MM.1S (cell line): ENCODE results near the gene COLGALT1.

Source experiments
- CTCF ChIP-seq: fragments of 300-600 bp; sonication (generic); IDR thresholded peaks from 2 replicates; pipeline ENCODE4 v1.5.1; 2016; ENCODE audit warnings: antibody characterized with exemption, low read length, mixed read lengths
- EZH2 ChIP-seq: fragments of 300-600 bp; sonication (generic); optimal IDR thresholded peaks from 2 replicates; pipeline ENCODE3; 2017; ENCODE audit warnings: low read depth, mild to moderate bottlenecking, antibody characterized with exemption, low read length, mixed read lengths
- EZH2phosphoT487 ChIP-seq: fragments of 300-600 bp; sonication (generic); IDR thresholded peaks from 2 replicates; pipeline ENCODE4 v1.6.1; 2018; ENCODE audit warnings: antibody characterized with exemption, low read length

- TF ChIP-seq CTCF (no peak), EZH2phosphoT487 (no peak), EZH2 (no peak)
These were observed 24.9 kb upstream of the COLGALT1 start for GRCh38 chr19:17530586-17530985.
